ENCODE results near the gene C2orf66.

The C2orf66 gene

GRCh38 chr2:196808083-196808665 lies 981 bp downstream of the C2orf66 start:
- no peak for TF ChIP-seq CTCF (IDR thresholded peaks at IDR 0.05)

GRCh38 chr2:196804381-196804780 lies 4.8 kb downstream of the C2orf66 start:
- TF ChIP-seq CTCF (IDR thresholded peaks at IDR 0.05), result no peak

- no peak for TF ChIP-seq CTCF (IDR thresholded peaks at IDR 0.05)
These were observed 6.8 kb downstream of the C2orf66 start for GRCh38 chr2:196802401-196802800.

- TF ChIP-seq CTCF (IDR thresholded peaks at IDR 0.05), result no peak
These were observed 7.4 kb downstream of the C2orf66 start for GRCh38 chr2:196801674-196802261.

- TF ChIP-seq CTCF (IDR thresholded peaks at IDR 0.05), result no peak
These were observed 10.2 kb downstream of the C2orf66 start for GRCh38 chr2:196798980-196799379.

GRCh38 chr2:196792865-196793264 lies 16.3 kb downstream of the C2orf66 start:
- no peak for TF ChIP-seq CTCF (IDR thresholded peaks at IDR 0.05)

- TF ChIP-seq CTCF (IDR thresholded peaks at IDR 0.05), result no peak
These were observed 25.6 kb downstream of the C2orf66 start for GRCh38 chr2:196783431-196784094.

Data from LNCAP (cell line).